GM23338 (cell line): ENCODE data around the gene POLR1A. TPM values are rescaled to one million over a fixed set of nuclear protein-coding genes. Genes with fewer than 3 reads are reported as not detected.

Source experiments
- ATAC-seq: fragments of 200-7000 bp; cut with Tn5 transposase; 3 replicates; pipeline ENCODE4 v1.9.1; 2020
- DNase-seq: peaks from one replicate; pipeline ENCODE4 v3.0.0-alpha.2; 2015; ENCODE audit warnings: low spot score
- H2AFZ ChIP-seq: fragments of 200-600 bp; sonication (generic); 2 replicates; pipeline ENCODE4 v1.8.0; 2016; ENCODE audit warnings: antibody characterized with exemption, mild to moderate bottlenecking, moderate library complexity
- H3F3A ChIP-seq: fragments of 200-600 bp; sonication (generic); replicated peaks from 2 replicates; pipeline ENCODE4 v1.8.0; 2017; ENCODE audit warnings: antibody characterized with exemption, mixed run types, low read depth
- H3K27ac ChIP-seq: fragments of 200-600 bp; sonication (generic); 2 replicates; pipeline ENCODE4 v1.6.1; 2016; ENCODE audit warnings: low read depth
- H3K27me3 ChIP-seq: fragments of 200-600 bp; sonication (generic); 2 replicates; pipeline ENCODE4 v1.8.0; 2016; ENCODE audit warnings: mild to moderate bottlenecking, mixed run types, moderate library complexity; ENCODE audit not compliant: insufficient read depth
- H3K36me3 ChIP-seq: fragments of 200-600 bp; sonication (generic); 2 replicates; pipeline ENCODE4 v1.8.0; 2016; ENCODE audit warnings: mild to moderate bottlenecking; ENCODE audit not compliant: insufficient read depth
- H3K4me1 ChIP-seq: fragments of 200-600 bp; sonication (generic); 2 replicates; pipeline ENCODE4 v1.8.0; 2016; ENCODE audit warnings: mild to moderate bottlenecking, moderate library complexity; ENCODE audit not compliant: insufficient read depth
- H3K4me2 ChIP-seq: fragments of 200-600 bp; sonication (generic); 2 replicates; pipeline ENCODE4 v1.7.1; 2017; ENCODE audit warnings: mixed run types
- H3K4me3 ChIP-seq: fragments of 200-600 bp; sonication (generic); 2 replicates; pipeline ENCODE4 v1.6.1; 2016; ENCODE audit warnings: mixed run types
- H3K79me2 ChIP-seq: fragments of 200-600 bp; sonication (generic); replicated peaks from 2 replicates; pipeline ENCODE4 v1.8.0; 2017; ENCODE audit warnings: mild to moderate bottlenecking; ENCODE audit not compliant: insufficient read depth
- H3K9me2 ChIP-seq: fragments of 200-600 bp; sonication (generic); 2 replicates; pipeline ENCODE4 v1.8.0; 2017; ENCODE audit not compliant: insufficient read depth
- H4K20me1 ChIP-seq: fragments of 200-600 bp; sonication (generic); replicated peaks from 2 replicates; pipeline ENCODE4 v1.8.0; 2017; ENCODE audit warnings: mild to moderate bottlenecking; ENCODE audit not compliant: insufficient read depth
- H3K27ac Mint-ChIP-seq: 2 replicates; pipeline ENCODE4 v1.8.0; 2020; ENCODE audit warnings: inconsistent platforms, mild to moderate bottlenecking, moderate library complexity, mixed read lengths
- H3K27me3 Mint-ChIP-seq: 3 replicates; pipeline ENCODE4 v1.8.0; 2022; ENCODE audit warnings: low read depth, mild to moderate bottlenecking, moderate library complexity, mixed read lengths, inconsistent platforms; ENCODE audit not compliant: insufficient read depth, poor library complexity
- H3K36me3 Mint-ChIP-seq: 3 replicates; pipeline ENCODE4 v1.8.0; 2021; ENCODE audit warnings: low read depth, mild to moderate bottlenecking, inconsistent platforms, moderate library complexity, mixed read lengths
- H3K4me1 Mint-ChIP-seq: 3 replicates; pipeline ENCODE4 v1.8.0; 2020; ENCODE audit warnings: mild to moderate bottlenecking, inconsistent platforms, mixed read lengths
- H3K4me3 Mint-ChIP-seq: 3 replicates; pipeline ENCODE4 v1.8.0; 2021; ENCODE audit warnings: moderate library complexity, mild to moderate bottlenecking, inconsistent platforms, mixed read lengths
- H3K9me3 Mint-ChIP-seq: 3 replicates; pipeline ENCODE4 v1.8.0; 2020; ENCODE audit warnings: moderate library complexity, mild to moderate bottlenecking, inconsistent platforms, mixed read lengths
- CREB1 ChIP-seq: fragments of 250-450 bp; sonication (Bioruptor Pico); IDR thresholded peaks from 2 replicates; pipeline ENCODE4 v1.5.0; 2020; ENCODE audit warnings: low read depth, mild to moderate bottlenecking, moderate library complexity
- CTCF ChIP-seq, 2 experiments: fragments of 200-600 bp in 1 of 2; sonication (generic) in 1 of 2; conservative IDR thresholded peaks; 2 replicates each; pipeline versions ENCODE4 v1.5.1 to v1.6.1; 2016 to 2017; ENCODE audit warnings: antibody characterized with exemption in 2 of 2, low read depth in 2 of 2, mild to moderate bottlenecking in 2 of 2, moderate library complexity in 1 of 2
- ETS1 ChIP-seq: IDR thresholded peaks from 2 replicates; pipeline ENCODE4 v1.6.1; 2016; ENCODE audit warnings: antibody characterized with exemption
- EZH2 ChIP-seq: fragments of 200-600 bp; sonication (generic); IDR thresholded peaks from one replicate; pipeline ENCODE4 v1.8.0; 2017; ENCODE audit warnings: antibody characterized with exemption, mild to moderate bottlenecking, low read depth; ENCODE audit not compliant: unreplicated experiment
- EZH2phosphoT487 ChIP-seq: fragments of 200-600 bp; sonication (generic); IDR thresholded peaks from one replicate; pipeline ENCODE4 v1.8.1; 2018; ENCODE audit warnings: antibody characterized with exemption; ENCODE audit not compliant: unreplicated experiment
- JUNB ChIP-seq: IDR thresholded peaks from one replicate; pipeline ENCODE4 v1.6.1; 2016; ENCODE audit warnings: antibody characterized with exemption; ENCODE audit not compliant: unreplicated experiment
- NANOG ChIP-seq: IDR thresholded peaks from 2 replicates; pipeline ENCODE4 v1.6.1; 2016; ENCODE audit warnings: antibody characterized with exemption, borderline replicate concordance
- POLR2AphosphoS5 ChIP-seq: IDR thresholded peaks from 2 replicates; pipeline ENCODE4 v1.6.1; 2016; ENCODE audit warnings: antibody characterized with exemption, low read depth
- STAT1 ChIP-seq: IDR thresholded peaks from one replicate; pipeline ENCODE4 v1.6.1; 2016; ENCODE audit warnings: antibody characterized with exemption; ENCODE audit not compliant: unreplicated experiment
- ZNF114 ChIP-seq: fragments of 250-450 bp; sonication (Bioruptor Pico); IDR thresholded peaks from 2 replicates; pipeline ENCODE4 v1.5.0; 2020; ENCODE audit warnings: mild to moderate bottlenecking, moderate library complexity
- ZNF331 ChIP-seq: fragments of 250-450 bp; sonication (Bioruptor Pico); IDR thresholded peaks from 2 replicates; pipeline ENCODE4 v1.5.0; 2020; ENCODE audit warnings: low read depth, mild to moderate bottlenecking, moderate library complexity
- polyA plus RNA-seq: library from polyadenylated mRNA; unstranded; fragments of >200 nt; fragmentation: Nextera tagmentation; extraction: Ambion mirVana; gene quantifications from 2 replicates; pipeline ENCODE4 v1.2.1, GENCODE V29; 2016
- total RNA-seq: library from RNA; depleted of rRNA; stranded (reverse); fragments of >200 nt; shearing (Covaris generic); gene quantifications from 2 replicates; pipeline ENCODE4 v1.2.3, GENCODE V29; 2014
- TF ChIP-seq, protein P1 (sequence below): IDR thresholded peaks from one replicate; pipeline ENCODE4 v1.6.1; 2018; ENCODE audit warnings: antibody characterized with exemption; ENCODE audit not compliant: unreplicated experiment
- TF ChIP-seq, protein P2 (sequence below): fragments of 250-450 bp; sonication (Bioruptor Pico); IDR thresholded peaks from 2 replicates; pipeline ENCODE4 v1.5.0; 2020; ENCODE audit warnings: mild to moderate bottlenecking, moderate library complexity

POLR1A gene
- total and polyA plus RNA-seq, 2 experiments from 2014 or later: 13.8 to 43.2 TPM

GRCh38 chr2:86031606-86032005 lies 74.1 kb downstream of the POLR1A start:
- DNase-seq (no peak), ATAC-seq (no peak)
- H3F3A ChIP-seq: no peaks in the 10 kb centered on the region
- no peaks in the 10 kb centered on the region for H3K9me2 ChIP-seq
- Mint-ChIP-seq H3K27me3 (peaks cover 4% of the 10 kb centered on the region), H3K27ac (no peak overlapping the region), H3K4me1 (peaks cover 9% of the 10 kb centered on the region; the same call in 2 of the 3 replicates), H3K9me3 (no peaks in the 10 kb centered on the region), H3K36me3 (peaks cover 89% of the 10 kb centered on the region), H3K4me3 (no peak overlapping the region)
- H3K79me2 ChIP-seq: no peaks in the 10 kb centered on the region
- H3K4me3 ChIP-seq: no peak overlapping the region
- H3K36me3 ChIP-seq: peaks cover 27% of the 10 kb centered on the region
- H3K4me2 ChIP-seq: no peak overlapping the region
- H3K4me1 ChIP-seq: no peaks in the 10 kb centered on the region
- no peak overlapping the region for H2AFZ ChIP-seq
- H3K27me3 ChIP-seq: no peaks in the 10 kb centered on the region
- peaks cover 7% of the 10 kb centered on the region for H4K20me1 ChIP-seq
- no peak overlapping the region for H3K27ac ChIP-seq
- TF ChIP-seq, protein P1, sequence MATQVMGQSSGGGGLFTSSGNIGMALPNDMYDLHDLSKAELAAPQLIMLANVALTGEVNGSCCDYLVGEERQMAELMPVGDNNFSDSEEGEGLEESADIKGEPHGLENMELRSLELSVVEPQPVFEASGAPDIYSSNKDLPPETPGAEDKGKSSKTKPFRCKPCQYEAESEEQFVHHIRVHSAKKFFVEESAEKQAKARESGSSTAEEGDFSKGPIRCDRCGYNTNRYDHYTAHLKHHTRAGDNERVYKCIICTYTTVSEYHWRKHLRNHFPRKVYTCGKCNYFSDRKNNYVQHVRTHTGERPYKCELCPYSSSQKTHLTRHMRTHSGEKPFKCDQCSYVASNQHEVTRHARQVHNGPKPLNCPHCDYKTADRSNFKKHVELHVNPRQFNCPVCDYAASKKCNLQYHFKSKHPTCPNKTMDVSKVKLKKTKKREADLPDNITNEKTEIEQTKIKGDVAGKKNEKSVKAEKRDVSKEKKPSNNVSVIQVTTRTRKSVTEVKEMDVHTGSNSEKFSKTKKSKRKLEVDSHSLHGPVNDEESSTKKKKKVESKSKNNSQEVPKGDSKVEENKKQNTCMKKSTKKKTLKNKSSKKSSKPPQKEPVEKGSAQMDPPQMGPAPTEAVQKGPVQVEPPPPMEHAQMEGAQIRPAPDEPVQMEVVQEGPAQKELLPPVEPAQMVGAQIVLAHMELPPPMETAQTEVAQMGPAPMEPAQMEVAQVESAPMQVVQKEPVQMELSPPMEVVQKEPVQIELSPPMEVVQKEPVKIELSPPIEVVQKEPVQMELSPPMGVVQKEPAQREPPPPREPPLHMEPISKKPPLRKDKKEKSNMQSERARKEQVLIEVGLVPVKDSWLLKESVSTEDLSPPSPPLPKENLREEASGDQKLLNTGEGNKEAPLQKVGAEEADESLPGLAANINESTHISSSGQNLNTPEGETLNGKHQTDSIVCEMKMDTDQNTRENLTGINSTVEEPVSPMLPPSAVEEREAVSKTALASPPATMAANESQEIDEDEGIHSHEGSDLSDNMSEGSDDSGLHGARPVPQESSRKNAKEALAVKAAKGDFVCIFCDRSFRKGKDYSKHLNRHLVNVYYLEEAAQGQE: no peak
- TF ChIP-seq POLR2AphosphoS5: no peak
- no peak for TF ChIP-seq CTCF (conservative IDR thresholded peaks at IDR 0.05; ENCODE audit: low read depth in 2 of 2)
- no peak for TF ChIP-seq STAT1
- no peak for TF ChIP-seq EZH2
- no peak for TF ChIP-seq NANOG
- no peak for TF ChIP-seq ZNF331
- TF ChIP-seq ZNF114: no peak
- TF ChIP-seq, protein P2, sequence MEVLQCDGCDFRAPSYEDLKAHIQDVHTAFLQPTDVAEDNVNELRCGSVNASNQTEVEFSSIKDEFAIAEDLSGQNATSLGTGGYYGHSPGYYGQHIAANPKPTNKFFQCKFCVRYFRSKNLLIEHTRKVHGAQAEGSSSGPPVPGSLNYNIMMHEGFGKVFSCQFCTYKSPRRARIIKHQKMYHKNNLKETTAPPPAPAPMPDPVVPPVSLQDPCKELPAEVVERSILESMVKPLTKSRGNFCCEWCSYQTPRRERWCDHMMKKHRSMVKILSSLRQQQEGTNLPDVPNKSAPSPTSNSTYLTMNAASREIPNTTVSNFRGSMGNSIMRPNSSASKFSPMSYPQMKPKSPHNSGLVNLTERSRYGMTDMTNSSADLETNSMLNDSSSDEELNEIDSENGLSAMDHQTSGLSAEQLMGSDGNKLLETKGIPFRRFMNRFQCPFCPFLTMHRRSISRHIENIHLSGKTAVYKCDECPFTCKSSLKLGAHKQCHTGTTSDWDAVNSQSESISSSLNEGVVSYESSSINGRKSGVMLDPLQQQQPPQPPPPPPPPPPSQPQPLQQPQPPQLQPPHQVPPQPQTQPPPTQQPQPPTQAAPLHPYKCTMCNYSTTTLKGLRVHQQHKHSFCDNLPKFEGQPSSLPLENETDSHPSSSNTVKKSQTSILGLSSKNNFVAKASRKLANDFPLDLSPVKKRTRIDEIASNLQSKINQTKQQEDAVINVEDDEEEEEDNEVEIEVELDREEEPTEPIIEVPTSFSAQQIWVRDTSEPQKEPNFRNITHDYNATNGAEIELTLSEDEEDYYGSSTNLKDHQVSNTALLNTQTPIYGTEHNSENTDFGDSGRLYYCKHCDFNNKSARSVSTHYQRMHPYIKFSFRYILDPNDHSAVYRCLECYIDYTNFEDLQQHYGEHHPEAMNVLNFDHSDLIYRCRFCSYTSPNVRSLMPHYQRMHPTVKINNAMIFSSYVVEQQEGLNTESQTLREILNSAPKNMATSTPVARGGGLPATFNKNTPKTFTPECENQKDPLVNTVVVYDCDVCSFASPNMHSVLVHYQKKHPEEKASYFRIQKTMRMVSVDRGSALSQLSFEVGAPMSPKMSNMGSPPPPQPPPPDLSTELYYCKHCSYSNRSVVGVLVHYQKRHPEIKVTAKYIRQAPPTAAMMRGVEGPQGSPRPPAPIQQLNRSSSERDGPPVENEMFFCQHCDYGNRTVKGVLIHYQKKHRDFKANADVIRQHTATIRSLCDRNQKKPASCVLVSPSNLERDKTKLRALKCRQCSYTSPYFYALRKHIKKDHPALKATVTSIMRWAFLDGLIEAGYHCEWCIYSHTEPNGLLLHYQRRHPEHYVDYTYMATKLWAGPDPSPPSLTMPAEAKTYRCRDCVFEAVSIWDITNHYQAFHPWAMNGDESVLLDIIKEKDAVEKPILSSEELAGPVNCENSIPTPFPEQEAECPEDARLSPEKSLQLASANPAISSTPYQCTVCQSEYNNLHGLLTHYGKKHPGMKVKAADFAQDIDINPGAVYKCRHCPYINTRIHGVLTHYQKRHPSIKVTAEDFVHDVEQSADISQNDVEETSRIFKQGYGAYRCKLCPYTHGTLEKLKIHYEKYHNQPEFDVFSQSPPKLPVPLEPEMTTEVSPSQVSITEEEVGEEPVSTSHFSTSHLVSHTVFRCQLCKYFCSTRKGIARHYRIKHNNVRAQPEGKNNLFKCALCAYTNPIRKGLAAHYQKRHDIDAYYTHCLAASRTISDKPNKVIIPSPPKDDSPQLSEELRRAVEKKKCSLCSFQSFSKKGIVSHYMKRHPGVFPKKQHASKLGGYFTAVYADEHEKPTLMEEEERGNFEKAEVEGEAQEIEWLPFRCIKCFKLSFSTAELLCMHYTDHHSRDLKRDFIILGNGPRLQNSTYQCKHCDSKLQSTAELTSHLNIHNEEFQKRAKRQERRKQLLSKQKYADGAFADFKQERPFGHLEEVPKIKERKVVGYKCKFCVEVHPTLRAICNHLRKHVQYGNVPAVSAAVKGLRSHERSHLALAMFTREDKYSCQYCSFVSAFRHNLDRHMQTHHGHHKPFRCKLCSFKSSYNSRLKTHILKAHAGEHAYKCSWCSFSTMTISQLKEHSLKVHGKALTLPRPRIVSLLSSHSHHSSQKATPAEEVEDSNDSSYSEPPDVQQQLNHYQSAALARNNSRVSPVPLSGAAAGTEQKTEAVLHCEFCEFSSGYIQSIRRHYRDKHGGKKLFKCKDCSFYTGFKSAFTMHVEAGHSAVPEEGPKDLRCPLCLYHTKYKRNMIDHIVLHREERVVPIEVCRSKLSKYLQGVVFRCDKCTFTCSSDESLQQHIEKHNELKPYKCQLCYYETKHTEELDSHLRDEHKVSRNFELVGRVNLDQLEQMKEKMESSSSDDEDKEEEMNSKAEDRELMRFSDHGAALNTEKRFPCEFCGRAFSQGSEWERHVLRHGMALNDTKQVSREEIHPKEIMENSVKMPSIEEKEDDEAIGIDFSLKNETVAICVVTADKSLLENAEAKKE (CRISPR knock-in tag): no peak
- no peak for TF ChIP-seq ETS1
- no peak for TF ChIP-seq JUNB
- TF ChIP-seq CREB1 (CRISPR knock-in tag): no peak
- TF ChIP-seq EZH2phosphoT487: no peak
